Measurements from ENCODE around the gene CDKN3.

DNA sequence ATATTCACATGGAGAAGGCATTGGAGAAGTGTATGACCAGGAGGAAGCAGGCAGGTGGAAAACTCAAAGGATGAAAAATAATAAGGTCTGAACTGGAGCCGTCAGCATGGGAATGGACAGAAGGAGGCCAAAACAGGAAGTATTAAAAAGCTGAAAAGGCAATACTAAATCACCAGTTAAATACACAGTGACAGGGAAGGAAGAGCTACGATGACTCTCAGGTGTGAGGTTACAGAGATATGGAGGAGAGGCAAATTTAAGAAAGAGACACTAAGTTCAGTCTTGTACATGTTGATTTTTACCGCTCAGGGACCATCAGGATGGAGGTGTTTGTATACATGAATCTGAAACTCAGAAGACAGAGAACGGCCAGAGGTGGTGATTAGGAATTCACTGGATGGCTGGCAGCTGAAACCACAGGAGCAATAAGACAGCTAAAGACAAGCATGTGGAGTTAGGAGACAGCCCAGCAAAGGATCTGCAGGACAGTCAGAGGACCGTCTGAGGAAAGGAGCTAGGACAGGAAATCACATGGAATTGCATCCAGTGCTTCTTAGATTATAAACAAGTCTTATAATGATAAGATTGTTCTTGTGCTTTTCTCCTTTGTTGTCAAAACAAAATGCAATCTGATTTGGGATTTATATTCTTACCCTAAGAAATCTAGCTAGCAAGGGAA is 33.9 kb upstream of the CDKN3 start:
- TF ChIP-seq, protein P1, sequence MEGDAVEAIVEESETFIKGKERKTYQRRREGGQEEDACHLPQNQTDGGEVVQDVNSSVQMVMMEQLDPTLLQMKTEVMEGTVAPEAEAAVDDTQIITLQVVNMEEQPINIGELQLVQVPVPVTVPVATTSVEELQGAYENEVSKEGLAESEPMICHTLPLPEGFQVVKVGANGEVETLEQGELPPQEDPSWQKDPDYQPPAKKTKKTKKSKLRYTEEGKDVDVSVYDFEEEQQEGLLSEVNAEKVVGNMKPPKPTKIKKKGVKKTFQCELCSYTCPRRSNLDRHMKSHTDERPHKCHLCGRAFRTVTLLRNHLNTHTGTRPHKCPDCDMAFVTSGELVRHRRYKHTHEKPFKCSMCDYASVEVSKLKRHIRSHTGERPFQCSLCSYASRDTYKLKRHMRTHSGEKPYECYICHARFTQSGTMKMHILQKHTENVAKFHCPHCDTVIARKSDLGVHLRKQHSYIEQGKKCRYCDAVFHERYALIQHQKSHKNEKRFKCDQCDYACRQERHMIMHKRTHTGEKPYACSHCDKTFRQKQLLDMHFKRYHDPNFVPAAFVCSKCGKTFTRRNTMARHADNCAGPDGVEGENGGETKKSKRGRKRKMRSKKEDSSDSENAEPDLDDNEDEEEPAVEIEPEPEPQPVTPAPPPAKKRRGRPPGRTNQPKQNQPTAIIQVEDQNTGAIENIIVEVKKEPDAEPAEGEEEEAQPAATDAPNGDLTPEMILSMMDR (IDR thresholded peaks at IDR 0.05): no peak
- no peak for TF ChIP-seq POLR2A (IDR thresholded peaks at IDR 0.05)

All from vagina (tissue), 2 donors.